ENCODE measurements around the gene ADGRF4. TPM values are rescaled to one million over a fixed set of nuclear protein-coding genes. Genes with fewer than 3 reads are reported as not detected.

The ADGRF4 gene
- total RNA-seq, 2 donors from 2014 or later, result not detected

GRCh38 chr6:47681201-47681990 lies 17.0 kb upstream of the ADGRF4 start:
- ATAC-seq (ENCODE audit: insufficient number of reproducible peaks, low FRiP score, low read depth) (no peak), DNase-seq (ENCODE audit: low spot score) (no peak)
- TF ChIP-seq, protein P1, sequence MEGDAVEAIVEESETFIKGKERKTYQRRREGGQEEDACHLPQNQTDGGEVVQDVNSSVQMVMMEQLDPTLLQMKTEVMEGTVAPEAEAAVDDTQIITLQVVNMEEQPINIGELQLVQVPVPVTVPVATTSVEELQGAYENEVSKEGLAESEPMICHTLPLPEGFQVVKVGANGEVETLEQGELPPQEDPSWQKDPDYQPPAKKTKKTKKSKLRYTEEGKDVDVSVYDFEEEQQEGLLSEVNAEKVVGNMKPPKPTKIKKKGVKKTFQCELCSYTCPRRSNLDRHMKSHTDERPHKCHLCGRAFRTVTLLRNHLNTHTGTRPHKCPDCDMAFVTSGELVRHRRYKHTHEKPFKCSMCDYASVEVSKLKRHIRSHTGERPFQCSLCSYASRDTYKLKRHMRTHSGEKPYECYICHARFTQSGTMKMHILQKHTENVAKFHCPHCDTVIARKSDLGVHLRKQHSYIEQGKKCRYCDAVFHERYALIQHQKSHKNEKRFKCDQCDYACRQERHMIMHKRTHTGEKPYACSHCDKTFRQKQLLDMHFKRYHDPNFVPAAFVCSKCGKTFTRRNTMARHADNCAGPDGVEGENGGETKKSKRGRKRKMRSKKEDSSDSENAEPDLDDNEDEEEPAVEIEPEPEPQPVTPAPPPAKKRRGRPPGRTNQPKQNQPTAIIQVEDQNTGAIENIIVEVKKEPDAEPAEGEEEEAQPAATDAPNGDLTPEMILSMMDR (IDR thresholded peaks at IDR 0.05), result no peak
- Histone ChIP-seq H3K4me1 (ENCODE audit: control insufficient read depth in 1 of 2, low read depth in 2 of 2) (no peaks in the 10 kb centered on the region), H3K9me3 (no peaks in the 10 kb centered on the region), H3K27me3 (replicated peaks; ENCODE audit: insufficient read depth) (no peaks in the 10 kb centered on the region), H3K27ac (no peak overlapping the region), H3K36me3 (no peaks in the 10 kb centered on the region), H3K4me3 (no peak overlapping the region)

DNA sequence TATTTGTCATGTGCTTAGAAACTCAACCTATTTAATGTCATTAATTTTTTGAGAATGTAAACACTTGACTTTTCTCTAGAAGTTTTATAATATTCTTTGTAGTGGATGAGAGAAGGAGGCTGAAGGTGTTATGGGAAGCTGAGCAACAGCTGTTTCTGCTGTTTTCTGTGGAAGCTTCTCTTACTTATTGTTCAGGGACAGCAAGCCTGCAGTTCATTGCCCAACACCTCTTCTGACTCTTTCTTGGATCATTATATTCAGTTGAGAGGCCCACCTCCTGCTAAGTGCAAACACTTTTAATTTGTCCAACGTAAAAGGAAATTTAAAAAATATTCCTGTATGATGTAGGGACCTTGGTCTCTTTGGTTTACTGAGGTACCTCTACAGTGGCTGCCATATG lies 12.0 kb upstream of the ADGRF4 start:
- H3K27ac ChIP-seq, result no peak overlapping the region
- H3K4me3 ChIP-seq, result no peak overlapping the region
- no peak for DNase-seq (ENCODE audit: low spot score)
- no peaks in the 10 kb centered on the region for H3K27me3 ChIP-seq (replicated peaks; ENCODE audit: insufficient read depth)
- H3K36me3 ChIP-seq, result no peaks in the 10 kb centered on the region
- H3K9me3 ChIP-seq, result no peaks in the 10 kb centered on the region
- no peaks in the 10 kb centered on the region for H3K4me1 ChIP-seq (ENCODE audit: control insufficient read depth in 1 of 2, low read depth in 2 of 2)
- no peak for ATAC-seq (ENCODE audit: insufficient number of reproducible peaks, low FRiP score, low read depth)
- TF ChIP-seq, protein P1 (IDR thresholded peaks at IDR 0.05), result no peak

DNA sequence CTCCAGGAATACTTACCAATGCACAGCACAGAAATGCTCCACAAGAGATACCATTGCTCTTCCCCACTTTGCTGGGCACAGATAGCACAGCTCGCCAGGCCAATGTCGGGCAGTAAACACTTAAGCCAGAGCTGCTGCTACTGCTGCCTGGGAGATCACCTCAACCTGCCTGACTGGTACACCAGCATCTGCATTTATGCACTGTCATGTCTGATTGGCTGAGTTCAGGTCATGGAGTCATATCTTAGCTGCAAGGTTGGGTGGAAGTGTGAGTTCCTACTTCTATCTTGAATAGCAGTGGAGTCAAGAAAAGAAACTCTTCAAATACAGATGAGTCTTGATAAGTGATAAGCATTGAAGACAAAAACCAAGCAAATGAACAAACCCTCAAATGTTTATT lies 10.9 kb upstream of the ADGRF4 start:
- TF ChIP-seq, protein P1 (IDR thresholded peaks at IDR 0.05), result no peak
- no peaks in the 10 kb centered on the region for H3K36me3 ChIP-seq
- DNase-seq (ENCODE audit: low spot score) (no peak), ATAC-seq (ENCODE audit: insufficient number of reproducible peaks, low FRiP score, low read depth) (no peak)
- H3K4me1 ChIP-seq (ENCODE audit: control insufficient read depth in 1 of 2, low read depth in 2 of 2), result no peaks in the 10 kb centered on the region
- no peak overlapping the region for H3K27ac ChIP-seq
- no peak overlapping the region for H3K4me3 ChIP-seq
- H3K9me3 ChIP-seq, result no peaks in the 10 kb centered on the region
- H3K27me3 ChIP-seq (replicated peaks; ENCODE audit: insufficient read depth), result no peaks in the 10 kb centered on the region

DNA sequence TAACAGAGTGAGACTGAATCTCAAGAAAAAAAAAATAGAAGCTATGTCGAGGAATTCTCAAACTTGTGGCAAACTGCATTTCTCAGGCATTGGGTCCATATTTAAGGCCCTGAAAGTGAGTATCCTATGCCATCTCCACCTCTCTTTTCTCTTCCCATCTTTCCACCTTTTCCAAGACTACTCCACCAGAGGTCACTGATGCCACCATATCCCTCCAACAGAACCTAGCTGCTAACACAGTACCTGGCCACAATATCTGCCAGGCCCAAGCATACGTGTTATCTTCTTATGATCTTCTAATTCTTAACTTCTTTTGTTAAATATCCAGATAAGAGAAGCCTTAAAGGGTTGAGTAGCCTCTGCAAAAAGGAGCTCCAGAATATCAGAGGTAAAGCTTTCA lies 8.2 kb upstream of the ADGRF4 start:
- Histone ChIP-seq H3K27me3 (replicated peaks; ENCODE audit: insufficient read depth) (no peaks in the 10 kb centered on the region), H3K4me3 (no peak overlapping the region), H3K27ac (no peak overlapping the region), H3K4me1 (ENCODE audit: control insufficient read depth in 1 of 2, low read depth in 2 of 2) (no peaks in the 10 kb centered on the region), H3K36me3 (no peaks in the 10 kb centered on the region), H3K9me3 (no peaks in the 10 kb centered on the region)
- ATAC-seq (ENCODE audit: insufficient number of reproducible peaks, low FRiP score, low read depth) (no peak), DNase-seq (ENCODE audit: low spot score) (no peak)
- TF ChIP-seq, protein P1 (IDR thresholded peaks at IDR 0.05), result no peak

DNA sequence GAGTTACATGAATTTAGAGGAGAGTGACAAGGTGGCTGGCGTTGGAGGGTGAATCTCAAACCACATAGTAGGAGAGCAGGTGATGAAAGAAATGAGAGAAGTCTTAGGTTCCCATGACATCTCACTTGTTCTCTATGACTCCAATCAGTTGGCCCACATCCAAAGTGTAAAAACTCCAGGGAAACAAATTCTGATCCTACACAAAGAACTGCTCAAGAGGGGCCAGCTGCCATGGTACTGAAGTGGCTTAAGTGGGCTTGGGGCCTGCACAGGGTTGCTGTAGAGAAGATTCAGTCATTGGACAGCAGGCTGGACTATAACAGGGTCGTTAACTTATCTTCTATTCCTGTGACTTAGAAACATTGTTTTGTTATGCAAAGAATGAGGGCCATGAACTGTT lies 7.6 kb upstream of the ADGRF4 start:
- H3K27me3 ChIP-seq (replicated peaks; ENCODE audit: insufficient read depth), result no peaks in the 10 kb centered on the region
- TF ChIP-seq, protein P1 (IDR thresholded peaks at IDR 0.05), result no peak
- no peak for DNase-seq (ENCODE audit: low spot score)
- no peak overlapping the region for H3K4me3 ChIP-seq
- H3K9me3 ChIP-seq, result no peaks in the 10 kb centered on the region
- ATAC-seq (ENCODE audit: insufficient number of reproducible peaks, low FRiP score, low read depth), result no peak
- no peak overlapping the region for H3K27ac ChIP-seq
- no peaks in the 10 kb centered on the region for H3K36me3 ChIP-seq
- H3K4me1 ChIP-seq (ENCODE audit: control insufficient read depth in 1 of 2, low read depth in 2 of 2), result no peaks in the 10 kb centered on the region
